Naive thymus-derived CD8-positive, alpha-beta T cell (primary cell): ENCODE results near the gene MOBP. TPM values are rescaled to one million over a fixed set of nuclear protein-coding genes. Genes with fewer than 3 reads are reported as not detected.
"Not testable (repeated sequence)": the region's sequence is repeated elsewhere in the genome, so short reads cannot be mapped to it uniquely, and the experiment has no call there.

Source experiments
- ATAC-seq, 2 donors: fragments of 150-1000 bp; cut with Tn5 transposase in 1 of 2; sonication (Bioruptor Pico), chemical (Tn5 transposase) in 1 of 2; 1 replicate in 1 of 2; 2 replicates in 1 of 2; pipeline ENCODE4 v1.10.0; 2021; ENCODE audit warnings: mild to moderate bottlenecking in 2 of 2, moderate library complexity in 2 of 2
- POLR2A ChIA-PET: fragments of 350-600 bp; sonication (Branson Sonifier 250); formaldehyde crosslinking; loops from one replicate; lab custom pipeline; 2021; ENCODE audit warnings: antibody characterized with exemption; lab: Charles Lee
- DNase-seq, 10 donors: peaks; one replicate each; pipeline versions ENCODE4 v3.0.0 to v3.0.0-alpha.2; 2020 to 2022
- H3K27ac Mint-ChIP-seq, 10 donors: one replicate each; pipeline ENCODE4 v1.8.0; 2020 to 2022; ENCODE audit warnings: mild to moderate bottlenecking in 10 of 10, mixed read lengths in 10 of 10, moderate library complexity in 4 of 10, inconsistent platforms in 1 of 10
- H3K27me3 Mint-ChIP-seq, 5 donors: one replicate each; pipeline ENCODE4 v1.8.0; 2021 to 2022; ENCODE audit warnings: mixed read lengths in 5 of 5
- H3K36me3 Mint-ChIP-seq, 3 donors: one replicate each; pipeline ENCODE4 v1.8.0; 2020 to 2022; ENCODE audit warnings: mixed read lengths in 3 of 3, mild to moderate bottlenecking in 2 of 3, inconsistent platforms in 1 of 3
- H3K4me1 Mint-ChIP-seq, 4 donors: one replicate each; pipeline ENCODE4 v1.8.0; 2021 to 2022; ENCODE audit warnings: mixed read lengths in 4 of 4
- H3K4me3 Mint-ChIP-seq, 10 donors: one replicate each; pipeline ENCODE4 v1.8.0; 2020 to 2022; ENCODE audit warnings: mild to moderate bottlenecking in 10 of 10, mixed read lengths in 10 of 10, moderate library complexity in 6 of 10, inconsistent platforms in 1 of 10
- H3K9me3 Mint-ChIP-seq, 9 donors: one replicate each; pipeline ENCODE4 v1.8.0; 2020 to 2022; ENCODE audit warnings: mixed read lengths in 9 of 9, mild to moderate bottlenecking in 3 of 9, inconsistent platforms in 1 of 9, moderate library complexity in 1 of 9
- polyA plus RNA-seq, 3 donors: library from polyadenylated mRNA; unstranded; fragments of 300-500 nt; fragmentation: Illumina TruSeq; gene quantifications; one replicate each; pipeline ENCODE4 v1.2.3, GENCODE V29; 2021
- total RNA-seq, 8 experiments: library from RNA in 2 of 8; stranded (reverse) in 2 of 8; gene quantifications; one replicate each; pipeline ENCODE4 v1.2.3 and lab custom pipeline; 2021 to 2026

MOBP gene
- total and polyA plus RNA-seq, 5 experiments from 2014 or later: not detected

- H3K27ac Mint-ChIP-seq: no peak overlapping the region
- no peaks in the 10 kb centered on the region for H3K9me3 Mint-ChIP-seq
- no peaks in the 10 kb centered on the region for H3K4me1 Mint-ChIP-seq
- H3K27me3 Mint-ChIP-seq: peaks cover 0 to 11% (median 7%) of the 10 kb centered on the region in 5 donors
- no peaks in the 10 kb centered on the region for H3K36me3 Mint-ChIP-seq
- DNase-seq (no peak), ATAC-seq (no peak)
- H3K4me3 Mint-ChIP-seq: no peak overlapping the region
- POLR2A ChIA-PET: no interaction called here
Measured at GRCh38 chr3:39435006-39435748, 32.3 kb upstream of the MOBP start.

- no peak for ATAC-seq
- no peak overlapping the region for H3K4me3 Mint-ChIP-seq
- no peak overlapping the region for H3K27ac Mint-ChIP-seq
- no peak for DNase-seq
- H3K36me3 Mint-ChIP-seq: no peaks in the 10 kb centered on the region
- H3K27me3 Mint-ChIP-seq: peaks cover 0 to under 1% (median 0%) of the 10 kb centered on the region in 5 donors
- H3K4me1 Mint-ChIP-seq: no peaks in the 10 kb centered on the region
- POLR2A ChIA-PET: no interaction called here
- H3K9me3 Mint-ChIP-seq: no peaks in the 10 kb centered on the region
Measured at GRCh38 chr3:39438880-39439279, 28.6 kb upstream of the MOBP start.

GRCh38 chr3:39440316-39440715 is 27.2 kb upstream of the MOBP start:
- no peaks in the 10 kb centered on the region for H3K9me3 Mint-ChIP-seq
- no peak overlapping the region for H3K27ac Mint-ChIP-seq
- POLR2A ChIA-PET: interaction anchor here (1.1 kb wide), 1 partner anchor 32 kb away, joined by 3 read pairs; no protein-coding TSS in a partner anchor
- H3K27me3 Mint-ChIP-seq: peaks cover 0 to 2% (median 0%) of the 10 kb centered on the region in 5 donors
- ATAC-seq (no peak), DNase-seq (no peak)
- H3K4me1 Mint-ChIP-seq: no peaks in the 10 kb centered on the region
- no peak overlapping the region for H3K4me3 Mint-ChIP-seq
- no peaks in the 10 kb centered on the region for H3K36me3 Mint-ChIP-seq

GRCh38 chr3:39443530-39443929 is 23.9 kb upstream of the MOBP start:
- Mint-ChIP-seq H3K4me3 (no peak overlapping the region), H3K9me3 (no peaks in the 10 kb centered on the region), H3K4me1 (peaks cover 0 to 5% (median 3%) of the 10 kb centered on the region in 4 donors), H3K27me3 (peaks cover 0 to 7% (median 0%) of the 10 kb centered on the region in 5 donors), H3K36me3 (no peaks in the 10 kb centered on the region), H3K27ac (no peak overlapping the region)
- ATAC-seq: no peak
- POLR2A ChIA-PET: no interaction called here
- DNase-seq: no peak

GRCh38 chr3:39445927-39446326 is 21.6 kb upstream of the MOBP start:
- H3K4me3 Mint-ChIP-seq: no peak overlapping the region
- H3K4me1 Mint-ChIP-seq: peaks cover 0 to 5% (median 3%) of the 10 kb centered on the region in 4 donors
- H3K27me3 Mint-ChIP-seq: peaks cover 0 to 9% (median 0%) of the 10 kb centered on the region in 5 donors
- no peak for ATAC-seq
- no peaks in the 10 kb centered on the region for H3K9me3 Mint-ChIP-seq
- H3K27ac Mint-ChIP-seq: no peak overlapping the region
- no peak for DNase-seq
- POLR2A ChIA-PET: interaction anchor here (0.6 kb wide), 1 partner anchor 40 kb away, joined by 3 read pairs; the partner anchor contains the start of gene RPSA
- no peaks in the 10 kb centered on the region for H3K36me3 Mint-ChIP-seq

- ATAC-seq (no peak), DNase-seq (no peak)
- POLR2A ChIA-PET: interaction anchor here (0.6 kb wide), 1 partner anchor 40 kb away, joined by 3 read pairs; the partner anchor contains the start of gene RPSA
- Mint-ChIP-seq H3K27me3 (peaks cover 0 to 9% (median 0%) of the 10 kb centered on the region in 5 donors), H3K36me3 (no peaks in the 10 kb centered on the region), H3K4me1 (peaks cover 0 to 5% (median 3%) of the 10 kb centered on the region in 4 donors), H3K27ac (no peak overlapping the region), H3K9me3 (no peaks in the 10 kb centered on the region), H3K4me3 (no peak overlapping the region)
Measured at GRCh38 chr3:39446444-39446843, 21.0 kb upstream of the MOBP start.

GRCh38 chr3:39447637-39448483 is 19.6 kb upstream of the MOBP start:
- DNase-seq: peak; percentile 22 to 78 (median 55)
- Mint-ChIP-seq H3K36me3 (no peaks in the 10 kb centered on the region), H3K27me3 (peaks cover 0 to 14% (median 0%) of the 10 kb centered on the region in 5 donors), H3K9me3 (no peaks in the 10 kb centered on the region), H3K27ac (peak overlapping the region in 1 of 10 donors; percentile 6), H3K4me3 (no peak overlapping the region), H3K4me1 (peaks cover 0 to 5% (median 3%) of the 10 kb centered on the region in 4 donors)
- POLR2A ChIA-PET: interaction anchor here (1.3 kb wide), 1 partner anchor 41 kb away, joined by 4 read pairs; the partner anchor contains the start of gene RPSA
- ATAC-seq: peak; percentile 71 to 86

GRCh38 chr3:39448506-39449233 is 18.8 kb upstream of the MOBP start:
- Mint-ChIP-seq H3K36me3 (no peaks in the 10 kb centered on the region), H3K27me3 (peaks cover 0 to 17% (median 3%) of the 10 kb centered on the region in 5 donors), H3K9me3 (no peaks in the 10 kb centered on the region), H3K4me3 (no peak overlapping the region), H3K27ac (no peak overlapping the region), H3K4me1 (peaks cover 0 to 5% (median 3%) of the 10 kb centered on the region in 4 donors)
- DNase-seq (no peak), ATAC-seq (no peak)
- POLR2A ChIA-PET: interaction anchor here (1.3 kb wide), 1 partner anchor 42 kb away, joined by 4 read pairs; the partner anchor contains the start of gene RPSA

- Mint-ChIP-seq H3K4me1 (peaks cover 0 to 5% (median 3%) of the 10 kb centered on the region in 4 donors), H3K36me3 (no peaks in the 10 kb centered on the region), H3K27me3 (peaks cover 0 to 21% (median 3%) of the 10 kb centered on the region in 5 donors), H3K9me3 (no peaks in the 10 kb centered on the region), H3K4me3 (no peak overlapping the region), H3K27ac (no peak overlapping the region)
- POLR2A ChIA-PET: no interaction called here
- ATAC-seq (no peak), DNase-seq (no peak)
Measured at GRCh38 chr3:39449796-39450195, 17.7 kb upstream of the MOBP start.

- H3K27ac Mint-ChIP-seq: no peak overlapping the region
- H3K4me3 Mint-ChIP-seq: no peak overlapping the region
- peaks cover 0 to under 1% (median 0%) of the 10 kb centered on the region in 4 donors for H3K4me1 Mint-ChIP-seq
- no peaks in the 10 kb centered on the region for H3K9me3 Mint-ChIP-seq
- ATAC-seq (no peak), DNase-seq (no peak)
- H3K27me3 Mint-ChIP-seq: peaks cover 3 to 25% (median 15%) of the 10 kb centered on the region in 5 donors
- H3K36me3 Mint-ChIP-seq: no peaks in the 10 kb centered on the region
- POLR2A ChIA-PET: no interaction called here
Measured at GRCh38 chr3:39453134-39453533, 14.3 kb upstream of the MOBP start.

- peaks cover 3 to 25% (median 15%) of the 10 kb centered on the region in 5 donors for H3K27me3 Mint-ChIP-seq
- H3K4me1 Mint-ChIP-seq, H3K36me3 Mint-ChIP-seq, DNase-seq, H3K9me3 Mint-ChIP-seq, H3K27ac Mint-ChIP-seq, H3K4me3 Mint-ChIP-seq, ATAC-seq, POLR2A ChIA-PET: not testable (repeated sequence)
Measured at GRCh38 chr3:39453872-39454271, 13.6 kb upstream of the MOBP start.

GRCh38 chr3:39454591-39455217 is 12.8 kb upstream of the MOBP start:
- POLR2A ChIA-PET: no interaction called here
- no peak for ATAC-seq
- DNase-seq: no peak
- no peak overlapping the region for H3K4me3 Mint-ChIP-seq
- H3K27ac Mint-ChIP-seq: no peak overlapping the region
- H3K27me3 Mint-ChIP-seq: peaks cover 3 to 25% (median 18%) of the 10 kb centered on the region in 5 donors
- H3K4me1 Mint-ChIP-seq: no peaks in the 10 kb centered on the region
- H3K36me3 Mint-ChIP-seq: no peaks in the 10 kb centered on the region
- no peaks in the 10 kb centered on the region for H3K9me3 Mint-ChIP-seq
